HG03558 (cell line): ENCODE measurements around the gene OR51A4.
"Not testable (repeated sequence)": the region's sequence is repeated elsewhere in the genome, so short reads cannot be mapped to it uniquely, and the experiment has no call there.

ENCODE experiments used
- ATAC-seq: cut with Tn5 transposase; IDR thresholded peaks from one replicate; pipeline ENCODE4 v1.9.1; 2021; ENCODE audit warnings: moderate number of reproducible peaks; ENCODE audit not compliant: unreplicated experiment; ENCODE audit errors: extremely low read depth

The OR51A4 gene

GRCh38 chr11:4947505-4947904, at the start of gene OR51A4:
Gene OR51A4, minus strand, starts transcription at chr11:4947605. Its CDS starts 505 bp downstream, at chr11:4947100.
- ATAC-seq = no peak

- ATAC-seq = no peak
Measured at GRCh38 chr11:4994551-4994950, 47.1 kb upstream of the OR51A4 start, which contains the start of gene OR51L1. Gene OR51L1, plus strand, starts transcription at chr11:4994851. Its CDS starts 4,132 bp downstream, at chr11:4998983.

- no peak for ATAC-seq
Measured at GRCh38 chr11:4991060-4991459, 43.7 kb upstream of the OR51A4 start.

- no peak for ATAC-seq
Measured at GRCh38 chr11:4983841-4984240, 36.4 kb upstream of the OR51A4 start.

- ATAC-seq = no peak
Measured at GRCh38 chr11:4982678-4983077, 35.3 kb upstream of the OR51A4 start.

- ATAC-seq = no peak
Measured at GRCh38 chr11:4979036-4979435, 31.6 kb upstream of the OR51A4 start.

GRCh38 chr11:4975436-4975835, 28.0 kb upstream of the OR51A4 start:
- no peak for ATAC-seq

- ATAC-seq = no peak
Measured at GRCh38 chr11:4962816-4963215, 15.4 kb upstream of the OR51A4 start.

- no peak for ATAC-seq
Measured at GRCh38 chr11:4960877-4961276, 13.5 kb upstream of the OR51A4 start.

- no peak for ATAC-seq
Measured at GRCh38 chr11:4957396-4957795, 10.0 kb upstream of the OR51A4 start.

GRCh38 chr11:4955613-4956012, 8.2 kb upstream of the OR51A4 start, which contains the start of gene OR51A2:
Gene OR51A2, minus strand, starts transcription at chr11:4955713. Its CDS starts 0 bp downstream, at chr11:4955713.
- not testable (repeated sequence) for ATAC-seq

GRCh38 chr11:4936745-4937144, 10.7 kb downstream of the OR51A4 start:
- ATAC-seq = no peak

GRCh38 chr11:4932751-4933150, 14.7 kb downstream of the OR51A4 start:
- ATAC-seq = no peak

GRCh38 chr11:4926608-4927007, 20.8 kb downstream of the OR51A4 start:
- no peak for ATAC-seq

GRCh38 chr11:4924239-4924638, 23.2 kb downstream of the OR51A4 start, which contains the start of gene OR51G1:
Gene OR51G1, minus strand, starts transcription at chr11:4924339. Its CDS starts 0 bp downstream, at chr11:4924339.
- ATAC-seq = no peak

- ATAC-seq = no peak
Measured at GRCh38 chr11:4922304-4922703, 25.1 kb downstream of the OR51A4 start.

GRCh38 chr11:4921796-4922195, 25.6 kb downstream of the OR51A4 start:
- ATAC-seq = no peak

GRCh38 chr11:4919250-4919649, 28.2 kb downstream of the OR51A4 start, which contains the start of gene OR51G2:
Gene OR51G2, minus strand, starts transcription at chr11:4919350. Its CDS starts 3,687 bp downstream, at chr11:4915663.
- ATAC-seq = no peak

GRCh38 chr11:4916581-4916980, 30.8 kb downstream of the OR51A4 start:
- ATAC-seq = no peak

- ATAC-seq = no peak
Measured at GRCh38 chr11:4903484-4903883, 43.9 kb downstream of the OR51A4 start, which contains the start of gene OR51A7. Gene OR51A7, plus strand, starts transcription at chr11:4903783. Its CDS starts 3,587 bp downstream, at chr11:4907370.
